SJSA1 (cell line): Measurements from ENCODE around the gene SGK1. TPM values are rescaled to one million over a fixed set of nuclear protein-coding genes. Genes with fewer than 3 reads are reported as not detected.
A peak's percentile ranks its signal among the peaks of the same experiment; 100 is the strongest.

Experiments
- DNase-seq, 2 experiments: peaks; one replicate each; pipeline ENCODE4 v3.0.0-alpha.2; 2015 to 2020; ENCODE audit warnings: low spot score in 2 of 2, low read depth in 1 of 2
- H3K27ac ChIP-seq: fragments of 250-450 bp; sonication (Bioruptor Pico); 2 replicates; pipeline ENCODE4 v1.5.1; 2020; ENCODE audit warnings: mild to moderate bottlenecking, moderate library complexity
- H3K27me3 ChIP-seq: fragments of 250-450 bp; sonication (Bioruptor Pico); replicated peaks from 2 replicates; pipeline ENCODE4 v1.5.1; 2020; ENCODE audit warnings: mild to moderate bottlenecking, moderate library complexity
- H3K36me3 ChIP-seq: fragments of 250-450 bp; sonication (Bioruptor Pico); 2 replicates; pipeline ENCODE4 v1.5.1; 2020; ENCODE audit warnings: mild to moderate bottlenecking
- H3K4me1 ChIP-seq: fragments of 250-450 bp; sonication (Bioruptor Pico); replicated peaks from 2 replicates; pipeline ENCODE4 v1.6.1; 2021; ENCODE audit warnings: mild to moderate bottlenecking
- H3K4me3 ChIP-seq: fragments of 250-450 bp; sonication (Bioruptor Pico); 2 replicates; pipeline ENCODE4 v1.5.1; 2020; ENCODE audit warnings: mild to moderate bottlenecking
- H3K9me3 ChIP-seq: fragments of 250-450 bp; sonication (Bioruptor Pico); replicated peaks from 2 replicates; pipeline ENCODE4 v1.5.1; 2020; ENCODE audit warnings: mild to moderate bottlenecking
- total RNA-seq: library from RNA; depleted of rRNA; stranded (reverse); fragments of >200 nt; shearing (Covaris generic); gene quantifications from 2 replicates; pipeline ENCODE4 v1.2.3, GENCODE V29; 2014

SGK1 gene
- total RNA-seq, 1 experiment from 2014 or later, result 53.9 TPM

DNA sequence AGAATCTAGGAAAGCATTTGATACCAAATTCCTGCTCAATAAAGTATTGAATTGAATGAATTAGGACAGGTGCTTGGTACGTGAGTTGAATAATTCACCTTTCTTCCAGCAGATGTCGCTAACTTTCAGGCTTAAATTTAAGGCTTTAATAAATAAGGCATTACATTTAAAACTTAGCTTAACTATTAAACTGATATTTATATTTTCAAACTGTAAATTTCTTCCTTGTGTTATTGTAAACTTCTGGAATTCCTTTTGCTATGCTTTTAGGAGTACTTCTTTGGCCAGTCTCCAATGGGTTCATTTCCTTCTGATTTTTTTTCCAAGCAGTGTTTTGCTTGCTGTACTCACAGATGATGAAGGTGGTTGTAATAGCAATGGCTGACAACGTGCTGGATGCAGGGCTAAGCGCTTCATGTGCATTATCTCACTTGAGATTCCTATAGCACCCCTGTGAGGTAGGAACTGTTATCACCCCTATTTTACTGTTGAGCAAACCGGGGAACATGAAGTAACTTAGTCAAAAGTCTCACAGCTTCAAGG lies 194.2 kb downstream of the SGK1 start:
- Histone ChIP-seq H3K27me3 (no peaks in the 10 kb centered on the region), H3K4me3 (no peak overlapping the region), H3K36me3 (no peaks in the 10 kb centered on the region), H3K9me3 (no peaks in the 10 kb centered on the region; the same call in 1 of the 2 replicates), H3K4me1 (no peaks in the 10 kb centered on the region), H3K27ac (no peak overlapping the region)
- peak in 1 of 2 experiments; percentile 36 for DNase-seq

DNA sequence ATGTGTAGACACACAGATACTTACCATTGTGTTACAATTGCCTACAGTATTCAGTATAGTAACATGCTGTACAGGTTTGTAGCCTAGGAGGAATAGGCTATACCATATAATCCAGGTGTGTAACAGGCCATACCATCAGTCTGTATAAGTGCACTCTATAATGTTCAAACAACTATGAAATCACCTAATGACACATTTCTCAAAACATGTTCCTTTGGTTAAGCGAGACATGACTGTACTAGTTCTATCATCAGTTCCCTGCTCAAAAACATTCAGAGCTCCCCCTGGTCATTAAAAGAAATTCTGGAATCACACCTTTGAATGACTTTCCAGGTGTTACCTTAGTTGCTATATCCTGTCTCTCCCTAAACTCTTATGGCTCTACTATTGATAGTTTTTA lies 195.1 kb downstream of the SGK1 start:
- Histone ChIP-seq H3K9me3 (no peaks in the 10 kb centered on the region; the same call in 1 of the 2 replicates), H3K36me3 (no peaks in the 10 kb centered on the region), H3K27ac (no peak overlapping the region), H3K27me3 (no peaks in the 10 kb centered on the region), H3K4me1 (no peaks in the 10 kb centered on the region; the same call in 1 of the 2 replicates), H3K4me3 (no peak overlapping the region)
- no peak for DNase-seq

GRCh38 chr6:134119486-134119885 lies 198.4 kb downstream of the SGK1 start:
- H3K36me3 ChIP-seq, result no peaks in the 10 kb centered on the region
- no peak overlapping the region for H3K27ac ChIP-seq
- no peak for DNase-seq
- no peaks in the 10 kb centered on the region; the same call in 1 of the 2 replicates for H3K9me3 ChIP-seq
- no peaks in the 10 kb centered on the region for H3K27me3 ChIP-seq
- H3K4me1 ChIP-seq, result no peaks in the 10 kb centered on the region; the same call in 1 of the 2 replicates
- H3K4me3 ChIP-seq, result no peak overlapping the region
